Small intestine (tissue), 7 donors: ENCODE results near the gene FASN. TPM values are rescaled to one million over a fixed set of nuclear protein-coding genes. Genes with fewer than 3 reads are reported as not detected.

ENCODE experiments used
- DNase-seq, 2 donors: peaks; one replicate each; pipeline versions ENCODE4 v3.0.0 to v3.0.0-alpha.2; 2013
- FAIRE-seq: peaks from 2 replicates; lab custom pipeline; 2012; peaks lifted over from hg19 to GRCh38; lab: Jason Lieb, UNC
- H3K27ac ChIP-seq, 3 donors: one replicate each; pipeline ENCODE4 v1.5.1; 2013; ENCODE audit warnings: low read length in 2 of 3, mild to moderate bottlenecking in 2 of 3, control low read depth in 1 of 3, inconsistent platforms in 1 of 3, low read depth in 1 of 3, moderate library complexity in 1 of 3
- H3K27me3 ChIP-seq, 3 donors: one replicate each; pipeline ENCODE4 v1.6.1; 2013; ENCODE audit warnings: low read length in 3 of 3, inconsistent platforms in 1 of 3; ENCODE audit not compliant: control insufficient read depth in 3 of 3, insufficient read depth in 3 of 3
- H3K36me3 ChIP-seq, 3 donors: one replicate each; pipeline ENCODE4 v1.6.1; 2013; ENCODE audit warnings: low read length in 3 of 3, inconsistent platforms in 1 of 3, low read depth in 1 of 3, mild to moderate bottlenecking in 1 of 3, moderate library complexity in 1 of 3; ENCODE audit not compliant: control insufficient read depth in 3 of 3, insufficient read depth in 2 of 3
- H3K4me1 ChIP-seq, 3 donors: one replicate each; pipeline ENCODE4 v1.6.1; 2013; ENCODE audit warnings: low read length in 2 of 3, inconsistent platforms in 1 of 3, low read depth in 1 of 3, mild to moderate bottlenecking in 1 of 3, moderate library complexity in 1 of 3; ENCODE audit not compliant: control insufficient read depth in 3 of 3, insufficient read depth in 2 of 3
- H3K4me3 ChIP-seq, 3 donors: one replicate each; pipeline ENCODE4 v1.5.1; 2013; ENCODE audit warnings: low read length in 3 of 3, control low read depth in 1 of 3, inconsistent platforms in 1 of 3, low read depth in 1 of 3, mild to moderate bottlenecking in 1 of 3, moderate library complexity in 1 of 3
- H3K9me3 ChIP-seq, 2 donors: one replicate each; pipeline ENCODE4 v1.6.1; 2013; ENCODE audit warnings: low read depth in 1 of 2, low read length in 1 of 2; ENCODE audit not compliant: control insufficient read depth in 2 of 2, insufficient read depth in 1 of 2
- WGBS, 3 donors: extraction: QIAGEN DNeasy Blood & Tissue Kit; methylation state at CpG; one replicate each; pipeline ENCODE4 v1.1.7; 2013; 5-methylcytosine and 5-hydroxymethylcytosine counted together
- polyA plus RNA-seq, 4 donors: library from polyadenylated mRNA; stranded (reverse) in 3 of 4; unstranded in 1 of 4; fragments of 200-250 nt in 3 of 4; fragments of 120-200 nt in 1 of 4; gene quantifications; one replicate each; pipeline versions ENCODE4 v1.2.1 to v1.2.3, GENCODE V29; 2013
- donor health status: healthy with polysubstance abuse.
- donor health status: control.
- donor health status: control.
- donor health status: Bipolar disorder and iron deficiency.
- donor health status: healthy.

FASN gene
- polyA plus RNA-seq, 4 donors = 13.2 to 103 (median 21.7) TPM

GRCh38 chr17:82113941-82114340 is 15.9 kb upstream of the FASN start:
- no peak overlapping the region for H3K27ac ChIP-seq

GRCh38 chr17:82113422-82113821 is 15.4 kb upstream of the FASN start:
- WGBS, 3 donors = 89 to 97% (median 94%) methylated on average over 9 of the region's 9 CpGs
- no peaks in the 10 kb centered on the region for H3K9me3 ChIP-seq
- FAIRE-seq (no peak), DNase-seq (no peak)
- no peak overlapping the region for H3K4me3 ChIP-seq
- no peaks in the 10 kb centered on the region for H3K27me3 ChIP-seq
- H3K27ac ChIP-seq = no peak overlapping the region
- peaks cover 0 to 8% (median 0%) of the 10 kb centered on the region in 3 donors for H3K4me1 ChIP-seq
- peaks cover 0 to 59% (median 0%) of the 10 kb centered on the region in 3 donors for H3K36me3 ChIP-seq

More at GRCh38 chr17:82113941-82114340, 15.9 kb upstream of the FASN start:
- WGBS, 3 donors = 92 to 94% (median 93%) methylated on average over 13 of the region's 13 CpGs
- DNase-seq (no peak), FAIRE-seq (no peak)
- H3K36me3 ChIP-seq = peaks cover 0 to 58% (median 0%) of the 10 kb centered on the region in 3 donors
- peaks cover 0 to 11% (median 0%) of the 10 kb centered on the region in 3 donors for H3K4me1 ChIP-seq
- H3K27me3 ChIP-seq = no peaks in the 10 kb centered on the region
- no peak overlapping the region for H3K4me3 ChIP-seq
- no peaks in the 10 kb centered on the region for H3K9me3 ChIP-seq

- 88 to 91% (median 89%) methylated on average over 6 of the region's 6 CpGs for WGBS, 3 donors
- DNase-seq (no peak), FAIRE-seq (no peak)
- H3K9me3 ChIP-seq = no peaks in the 10 kb centered on the region
- no peak overlapping the region for H3K4me3 ChIP-seq
- peaks cover 0 to 59% (median 0%) of the 10 kb centered on the region in 3 donors for H3K36me3 ChIP-seq
- H3K4me1 ChIP-seq = peaks cover 0 to 3% (median 0%) of the 10 kb centered on the region in 3 donors
- H3K27ac ChIP-seq = no peak overlapping the region
- H3K27me3 ChIP-seq = no peaks in the 10 kb centered on the region
Measured at GRCh38 chr17:82112914-82113311, 14.9 kb upstream of the FASN start.

DNA sequence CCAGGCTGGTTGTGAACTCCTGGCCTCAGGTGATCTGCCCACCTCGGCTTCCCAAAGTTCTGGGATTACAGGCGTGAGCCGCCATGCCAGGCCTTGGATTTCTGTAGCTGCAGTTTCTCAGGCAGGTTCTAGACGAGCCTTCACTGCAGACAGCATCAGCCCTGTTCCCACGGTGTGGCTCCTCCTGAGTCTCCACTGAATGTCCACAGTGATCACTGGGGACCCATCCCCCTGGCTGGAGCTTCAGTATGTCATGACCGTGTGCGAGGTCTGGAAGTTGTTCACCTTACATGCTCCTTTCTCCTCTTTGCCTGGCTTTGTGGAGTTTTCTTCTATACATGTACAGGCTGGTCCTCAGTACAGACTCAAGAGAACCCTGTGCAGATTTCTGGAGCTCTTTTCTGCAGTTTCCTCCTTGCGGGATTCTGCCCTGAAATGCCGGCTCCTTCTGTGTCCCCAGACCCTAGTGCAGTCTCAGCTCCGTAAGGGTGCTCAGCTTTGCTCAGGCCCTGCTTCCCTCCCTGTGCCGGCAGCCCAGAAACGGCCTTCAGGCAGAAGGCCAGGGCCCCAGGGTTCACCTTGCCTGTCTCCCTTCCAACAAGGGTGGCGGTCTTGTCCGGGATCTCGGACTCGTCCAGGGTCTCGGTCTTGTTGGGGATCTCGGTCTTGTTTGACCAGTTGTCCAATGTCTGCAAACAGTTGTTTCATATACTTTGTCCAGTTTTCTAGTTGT is 14.3 kb upstream of the FASN start:
- Histone ChIP-seq H3K36me3 (peaks cover 0 to 60% (median 0%) of the 10 kb centered on the region in 3 donors), H3K9me3 (no peaks in the 10 kb centered on the region), H3K4me3 (no peak overlapping the region), H3K27me3 (no peaks in the 10 kb centered on the region), H3K27ac (no peak overlapping the region), H3K4me1 (peaks cover 0 to under 1% (median 0%) of the 10 kb centered on the region in 3 donors)
- 93 to 95% (median 93%) methylated on average over 18 of the region's 18 CpGs for WGBS, 3 donors
- FAIRE-seq (no peak), DNase-seq (no peak)

DNA sequence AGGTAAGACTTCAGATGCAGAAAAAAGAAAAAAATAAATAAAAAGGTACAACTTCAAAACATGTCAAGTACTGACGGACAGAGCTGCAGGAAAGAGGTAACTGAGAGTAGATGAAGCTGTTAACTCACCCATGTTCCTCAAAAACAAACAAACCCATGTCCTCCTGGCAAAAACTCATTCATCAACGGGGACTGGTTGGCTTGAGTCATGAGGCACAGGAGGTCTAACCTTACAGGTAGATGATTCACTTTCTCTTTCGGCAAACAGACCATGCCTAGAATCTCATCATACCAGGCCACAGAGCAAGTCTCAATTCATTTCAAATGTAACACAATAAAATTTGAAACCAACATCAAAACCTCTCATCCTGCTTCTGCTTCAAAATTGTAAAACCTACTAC is 12.3 kb upstream of the FASN start:
- 56 to 68% (median 67%) methylated on average over 3 of the region's 3 CpGs for WGBS, 3 donors
- Histone ChIP-seq H3K4me3 (no peak overlapping the region), H3K27ac (no peak overlapping the region), H3K9me3 (no peaks in the 10 kb centered on the region), H3K36me3 (peaks cover 0 to 55% (median 0%) of the 10 kb centered on the region in 3 donors), H3K27me3 (no peaks in the 10 kb centered on the region), H3K4me1 (peaks cover 0 to 21% (median 6%) of the 10 kb centered on the region in 3 donors)
- no peak for FAIRE-seq
- no peak for DNase-seq

GRCh38 chr17:82108961-82109475 is 11.0 kb upstream of the FASN start:
- peaks cover 0 to 51% (median 0%) of the 10 kb centered on the region in 3 donors for H3K36me3 ChIP-seq
- H3K4me3 ChIP-seq = no peak overlapping the region
- 92 to 96% (median 96%) methylated on average over 14 of the region's 14 CpGs for WGBS, 3 donors
- no peak for DNase-seq
- H3K27ac ChIP-seq = no peak overlapping the region
- peaks cover 0 to 26% (median 6%) of the 10 kb centered on the region in 3 donors for H3K4me1 ChIP-seq
- no peak for FAIRE-seq
- H3K9me3 ChIP-seq = no peaks in the 10 kb centered on the region
- H3K27me3 ChIP-seq = no peaks in the 10 kb centered on the region

- Histone ChIP-seq H3K27ac (no peak overlapping the region), H3K4me3 (no peak overlapping the region), H3K9me3 (no peaks in the 10 kb centered on the region), H3K36me3 (peaks cover 0 to 46% (median 0%) of the 10 kb centered on the region in 3 donors), H3K27me3 (no peaks in the 10 kb centered on the region), H3K4me1 (peaks cover 0 to 31% (median 6%) of the 10 kb centered on the region in 3 donors)
- WGBS, 3 donors = 89 to 90% (median 89%) methylated on average over 19 of the region's 19 CpGs
- no peak for FAIRE-seq
- DNase-seq = no peak
Measured at GRCh38 chr17:82108496-82108945, 10.5 kb upstream of the FASN start.

DNA sequence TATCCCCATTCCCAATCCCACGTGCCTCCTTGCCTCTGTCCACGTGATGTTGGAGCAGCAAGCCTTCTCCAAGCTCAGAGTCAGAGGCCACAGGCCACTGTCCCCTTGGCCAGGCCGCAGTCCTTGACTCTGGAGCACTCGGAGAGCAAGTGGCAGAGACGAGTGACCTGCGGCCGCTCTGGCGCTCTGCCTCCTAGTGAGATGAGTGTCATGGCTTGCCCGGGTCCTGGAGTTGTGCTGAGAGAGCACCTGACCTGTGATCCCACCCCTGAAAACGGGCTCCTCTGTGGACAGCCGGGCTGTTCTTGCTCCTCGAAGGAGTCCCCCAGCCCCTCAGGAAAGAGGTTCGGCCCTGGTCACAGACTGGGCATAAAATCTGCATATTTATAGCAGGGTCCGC is 10.0 kb upstream of the FASN start:
- no peak overlapping the region for H3K27ac ChIP-seq
- 90 to 91% (median 91%) methylated on average over 14 of the region's 14 CpGs for WGBS, 3 donors
- no peak for FAIRE-seq
- no peak overlapping the region for H3K4me3 ChIP-seq
- no peaks in the 10 kb centered on the region for H3K27me3 ChIP-seq
- H3K4me1 ChIP-seq = peaks cover 0 to 35% (median 6%) of the 10 kb centered on the region in 3 donors
- H3K9me3 ChIP-seq = no peaks in the 10 kb centered on the region
- H3K36me3 ChIP-seq = peaks cover 0 to 41% (median 0%) of the 10 kb centered on the region in 3 donors
- DNase-seq = no peak
